ENCODE results near the gene RALGDS. TPM values are rescaled to one million over a fixed set of nuclear protein-coding genes. Genes with fewer than 3 reads are reported as not detected.

RALGDS gene
- total and polyA plus RNA-seq, 2 of the 13 experiments (the other 11 are each of a cell fraction or from before 2014, with no cell fraction given), result 12.9 to 25.5 TPM

- Histone ChIP-seq H3K36me3 (replicated peaks in 1 of 2; ENCODE audit: control insufficient read depth in 1 of 2, insufficient read depth in 2 of 2, low read length in 2 of 2) (peaks cover 23 to 51% of the 10 kb centered on the region in 2 experiments; a peak in 4 of 5 replicates), H3K9ac (ENCODE audit: insufficient read depth, low read depth, low read length) (no peak overlapping the region), H3K4me2 (ENCODE audit: low read depth, low read length) (no peak overlapping the region), H3K4me3 (replicated peaks in 1 of 3; ENCODE audit: insufficient read depth in 1 of 3, low read depth in 2 of 3, low read length in 3 of 3) (no peak overlapping the region), H3K27me3 (ENCODE audit: control insufficient read depth in 1 of 2, insufficient read depth in 2 of 2, low read length in 2 of 2) (no peaks in the 10 kb centered on the region), H3K27ac (ENCODE audit: extremely low read length, insufficient read depth, low read length) (no peak overlapping the region), H2AFZ (ENCODE audit: low read length) (no peak overlapping the region), H3K4me1 (ENCODE audit: insufficient read depth, low read length) (no peaks in the 10 kb centered on the region), H3K79me2 (ENCODE audit: insufficient read depth, low read length) (no peaks in the 10 kb centered on the region), H4K20me1 (ENCODE audit: insufficient read depth, low read length) (peaks cover 4% of the 10 kb centered on the region; the same call in 1 of the 2 replicates), H3K9me3 (ENCODE audit: low read length) (no peaks in the 10 kb centered on the region)
- intact Hi-C loops (cut with micrococcal nuclease; ENCODE audit: unreplicated experiment), result no loop called here
- ATAC-seq (no peak), FAIRE-seq (no peak), DNase-seq (ENCODE audit: low spot score) (no peak)
- ChIA-PET POLR2A (no interaction called here), CTCF (ENCODE audit: low intra/inter-chr PET ratio, low total read pairs) (no interaction called here)
- no TSS peak for BruUV-seq (replicated peaks)
- 91% methylated on average over 10 of the region's 13 CpGs for WGBS (ENCODE audit: low lambda C conversion rate)
- TF ChIP-seq NFKB2 (CRISPR knock-in tag; IDR thresholded peaks at IDR 0.05; ENCODE audit: borderline replicate concordance), result no peak
- TF ChIP-seq ZNF34 (CRISPR knock-in tag; IDR thresholded peaks at IDR 0.05; ENCODE audit: borderline replicate concordance), result no peak
- no peak for TF ChIP-seq ZNF589 (CRISPR knock-in tag; conservative IDR thresholded peaks at IDR 0.05)
- TF ChIP-seq POGZ (CRISPR knock-in tag; IDR thresholded peaks at IDR 0.05), result no peak
- no peak for TF ChIP-seq ZBTB21 (CRISPR knock-in tag; IDR thresholded peaks at IDR 0.05)
- no peak for TF ChIP-seq SP140L (CRISPR knock-in tag; IDR thresholded peaks at IDR 0.05; ENCODE audit: borderline replicate concordance)
- TF ChIP-seq TBX2 (CRISPR knock-in tag; IDR thresholded peaks at IDR 0.05; ENCODE audit: borderline replicate concordance), result no peak
- no peak for TF ChIP-seq JARID2 (CRISPR knock-in tag; IDR thresholded peaks at IDR 0.05; ENCODE audit: insufficient replicate concordance)
- TF ChIP-seq CEBPG (CRISPR knock-in tag; IDR thresholded peaks at IDR 0.05), result no peak
- no peak for TF ChIP-seq SNAPC2 (CRISPR knock-in tag; IDR thresholded peaks at IDR 0.05)
- no peak for TF ChIP-seq PHB2 (IDR thresholded peaks at IDR 0.05; ENCODE audit: partially characterized antibody)
- no peak for TF ChIP-seq ZNF775 (CRISPR knock-in tag; IDR thresholded peaks at IDR 0.05; ENCODE audit: borderline replicate concordance)
- TF ChIP-seq GATAD2A (CRISPR knock-in tag; IDR thresholded peaks at IDR 0.05), result no peak
- TF ChIP-seq YEATS4 (CRISPR knock-in tag; IDR thresholded peaks at IDR 0.05; ENCODE audit: borderline replicate concordance), result no peak
- in situ Hi-C loops (cut with HindIII; ENCODE audit: extremely low pct_ligation_motif_present, low pct_unique_long_range_greater_than_20kb), result no loop called here
Observed at GRCh38 chr9:133100506-133101355, 20.3 kb downstream of the RALGDS start.
